Liver (tissue), 9 donors: ENCODE measurements around the gene RNF220. TPM values are rescaled to one million over a fixed set of nuclear protein-coding genes. Genes with fewer than 3 reads are reported as not detected.

ENCODE experiments used
- DNase-seq: peaks from one replicate; pipeline ENCODE4 v3.0.0-alpha.2; 2017; ENCODE audit warnings: low spot score
- H3K27ac ChIP-seq, 2 donors: one replicate each; pipeline ENCODE4 v1.7.0; 2013; ENCODE audit warnings: inconsistent platforms in 2 of 2, low read length in 2 of 2, control low read depth in 1 of 2, low read depth in 1 of 2, mild to moderate bottlenecking in 1 of 2
- H3K27me3 ChIP-seq, 4 donors: one replicate each; pipeline versions ENCODE4 v1.6.1 to v1.7.0; 2013; ENCODE audit warnings: low read length in 3 of 4, inconsistent platforms in 1 of 4, mild to moderate bottlenecking in 1 of 4, moderate library complexity in 1 of 4; ENCODE audit not compliant: control insufficient read depth in 4 of 4, insufficient read depth in 4 of 4
- H3K36me3 ChIP-seq, 4 donors: one replicate each; pipeline versions ENCODE4 v1.6.1 to v1.7.0; 2013; ENCODE audit warnings: low read length in 3 of 4, mild to moderate bottlenecking in 3 of 4, low read depth in 1 of 4, moderate library complexity in 1 of 4; ENCODE audit not compliant: control insufficient read depth in 4 of 4, insufficient read depth in 3 of 4
- H3K4me1 ChIP-seq, 4 donors: one replicate each; pipeline versions ENCODE4 v1.6.1 to v1.7.0; 2013; ENCODE audit warnings: low read length in 3 of 4, mild to moderate bottlenecking in 3 of 4, moderate library complexity in 1 of 4; ENCODE audit not compliant: control insufficient read depth in 4 of 4, insufficient read depth in 4 of 4
- H3K4me3 ChIP-seq, 3 donors: one replicate each; pipeline versions ENCODE4 v1.6.1 to v1.7.0; 2013; ENCODE audit warnings: low read length in 3 of 3, control low read depth in 1 of 3, low read depth in 1 of 3, mild to moderate bottlenecking in 1 of 3
- H3K9ac ChIP-seq, 2 donors: one replicate each; pipeline ENCODE4 v1.7.0; 2013; ENCODE audit warnings: low read length in 2 of 2, mild to moderate bottlenecking in 2 of 2, moderate library complexity in 2 of 2, control low read depth in 1 of 2, low read depth in 1 of 2
- H3K9me3 ChIP-seq, 4 donors: one replicate each; pipeline versions ENCODE4 v1.6.1 to v1.7.0; 2013; ENCODE audit warnings: low read length in 3 of 4; ENCODE audit not compliant: control insufficient read depth in 4 of 4
- EGR1 ChIP-seq, 2 donors: IDR thresholded peaks; 2 replicates each; pipeline ENCODE4 v1.6.1; 2016 to 2018; ENCODE audit warnings: antibody characterized with exemption in 2 of 2, low read depth in 2 of 2
- FOXA1 ChIP-seq: IDR thresholded peaks from 2 replicates; pipeline ENCODE4 v1.6.1; 2016; ENCODE audit warnings: antibody characterized with exemption
- FOXA2 ChIP-seq: IDR thresholded peaks from 2 replicates; pipeline ENCODE4 v1.6.1; 2016; ENCODE audit warnings: antibody characterized with exemption
- GABPA ChIP-seq, 2 donors: IDR thresholded peaks in 1 of 2; conservative IDR thresholded peaks in 1 of 2; 2 replicates each; pipeline ENCODE4 v1.6.1; 2016; ENCODE audit warnings: antibody characterized with exemption in 2 of 2, mild to moderate bottlenecking in 1 of 2, moderate library complexity in 1 of 2
- HNF4A ChIP-seq, 2 donors: conservative IDR thresholded peaks; 2 replicates each; pipeline ENCODE4 v1.6.1; 2016; ENCODE audit warnings: antibody characterized with exemption in 2 of 2, mild to moderate bottlenecking in 2 of 2
- HNF4G ChIP-seq: IDR thresholded peaks from 2 replicates; pipeline ENCODE4 v1.6.1; 2016; ENCODE audit warnings: antibody characterized with exemption
- JUND ChIP-seq, 2 donors: IDR thresholded peaks; 2 replicates each; pipeline ENCODE4 v1.6.1; 2016; ENCODE audit warnings: antibody characterized with exemption in 2 of 2
- NR2F2 ChIP-seq: IDR thresholded peaks from 2 replicates; pipeline ENCODE4 v1.6.1; 2016; ENCODE audit warnings: antibody characterized with exemption
- RAD21 ChIP-seq, 2 donors: IDR thresholded peaks; 2 replicates each; pipeline ENCODE4 v1.6.1; 2016; ENCODE audit warnings: antibody characterized with exemption in 2 of 2, mild to moderate bottlenecking in 2 of 2
- RXRA ChIP-seq, 2 donors: IDR thresholded peaks; 2 replicates each; pipeline ENCODE4 v1.6.1; 2017 to 2018; ENCODE audit warnings: antibody characterized with exemption in 2 of 2, mild to moderate bottlenecking in 1 of 2
- SP1 ChIP-seq: IDR thresholded peaks from 2 replicates; pipeline ENCODE4 v1.6.1; 2018; ENCODE audit warnings: antibody characterized with exemption, mild to moderate bottlenecking
- TAF1 ChIP-seq: conservative IDR thresholded peaks from 2 replicates; pipeline ENCODE4 v1.6.1; 2016; ENCODE audit warnings: antibody characterized with exemption, mild to moderate bottlenecking
- YY1 ChIP-seq: IDR thresholded peaks from 2 replicates; pipeline ENCODE4 v1.6.1; 2016; ENCODE audit warnings: antibody characterized with exemption, mild to moderate bottlenecking
- WGBS: extraction: QIAGEN DNeasy Blood & Tissue Kit; methylation state at CpG from one replicate; pipeline ENCODE4 v1.1.7; 2013; 5-methylcytosine and 5-hydroxymethylcytosine counted together
- polyA plus RNA-seq, 2 donors: library from polyadenylated mRNA; stranded (reverse) in 1 of 2; unstranded in 1 of 2; fragments of 200-250 nt in 1 of 2; fragments of >200 nt in 1 of 2; fragmentation: Nextera tagmentation in 1 of 2; extraction: Ambion mirVana in 1 of 2; gene quantifications; one replicate each; pipeline versions ENCODE4 v1.2.1 to v1.2.3, GENCODE V29; 2013 to 2015
- total RNA-seq, 2 donors: library from RNA; depleted of rRNA; stranded (reverse); fragments of >200 nt; gene quantifications; one replicate each; pipeline ENCODE4 v1.2.3, GENCODE V29; 2014
- TF ChIP-seq, protein P1 (sequence below): IDR thresholded peaks from 2 replicates; pipeline ENCODE4 v1.6.1; 2016; ENCODE audit warnings: antibody characterized with exemption, mild to moderate bottlenecking
- TF ChIP-seq, protein P2 (sequence below): IDR thresholded peaks from 2 replicates; pipeline ENCODE4 v1.6.1; 2016; ENCODE audit warnings: antibody characterized with exemption
- TF ChIP-seq, protein P3 (sequence below): IDR thresholded peaks from 2 replicates; pipeline ENCODE4 v1.6.1; 2016; ENCODE audit warnings: antibody characterized with exemption
- TF ChIP-seq, protein P4 (sequence below): IDR thresholded peaks from 2 replicates; pipeline ENCODE4 v1.6.1; 2016; ENCODE audit warnings: antibody characterized with exemption
- TF ChIP-seq, protein P5 (sequence below): fragments of 150-350 bp; IDR thresholded peaks from 2 replicates; pipeline ENCODE4 v1.5.1; 2017; ENCODE audit warnings: improper control_type of control experiment, low read depth, low read length; ENCODE audit not compliant: missing input control
- donor health status: healthy.
- donor health status: healthy.
- donor health status: healthy.
- donor health status: healthy.
- donor health status: healthy.

RNF220 gene
- total and polyA plus RNA-seq, 4 donors: 18.2 to 35.8 (median 26.1) TPM

DNA sequence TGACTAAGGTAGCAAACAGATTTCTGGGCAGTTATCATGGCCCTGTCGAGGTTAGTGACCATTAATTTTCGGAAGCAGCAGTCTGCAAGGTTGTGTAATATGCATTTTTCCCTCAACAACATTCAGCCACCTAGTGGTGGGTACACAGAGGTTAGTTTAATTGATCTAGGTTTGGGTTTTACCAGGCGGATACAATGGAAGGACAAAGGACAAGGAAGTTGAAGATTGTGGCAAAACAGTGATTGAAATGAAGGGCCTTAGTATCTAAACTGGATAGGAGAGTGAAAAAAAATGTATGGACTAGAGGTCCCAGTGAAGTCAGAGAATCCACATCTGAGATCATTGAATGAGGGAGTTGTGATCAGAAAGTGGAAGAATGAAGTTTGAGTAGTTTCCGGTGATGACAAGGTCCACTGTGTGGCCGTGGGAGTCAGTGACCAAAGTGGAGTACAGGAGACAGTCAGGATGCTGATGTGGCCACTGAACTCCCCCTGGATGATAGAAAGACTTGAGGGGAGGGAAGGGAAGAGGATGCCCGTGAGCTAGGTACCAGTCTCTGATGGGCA, 272.2 kb downstream of the RNF220 start:
- H3K9ac ChIP-seq: no peak overlapping the region
- H3K9me3 ChIP-seq: no peaks in the 10 kb centered on the region
- H3K27me3 ChIP-seq: no peaks in the 10 kb centered on the region
- DNase-seq: no peak
- peak overlapping the region; percentile 89 to 99 for H3K27ac ChIP-seq
- peaks cover 9 to 80% (median 53%) of the 10 kb centered on the region in 4 donors for H3K4me1 ChIP-seq
- WGBS: 43% methylated on average over 6 of the region's 6 CpGs
- no peaks in the 10 kb centered on the region for H3K36me3 ChIP-seq
- TF ChIP-seq, protein P1, sequence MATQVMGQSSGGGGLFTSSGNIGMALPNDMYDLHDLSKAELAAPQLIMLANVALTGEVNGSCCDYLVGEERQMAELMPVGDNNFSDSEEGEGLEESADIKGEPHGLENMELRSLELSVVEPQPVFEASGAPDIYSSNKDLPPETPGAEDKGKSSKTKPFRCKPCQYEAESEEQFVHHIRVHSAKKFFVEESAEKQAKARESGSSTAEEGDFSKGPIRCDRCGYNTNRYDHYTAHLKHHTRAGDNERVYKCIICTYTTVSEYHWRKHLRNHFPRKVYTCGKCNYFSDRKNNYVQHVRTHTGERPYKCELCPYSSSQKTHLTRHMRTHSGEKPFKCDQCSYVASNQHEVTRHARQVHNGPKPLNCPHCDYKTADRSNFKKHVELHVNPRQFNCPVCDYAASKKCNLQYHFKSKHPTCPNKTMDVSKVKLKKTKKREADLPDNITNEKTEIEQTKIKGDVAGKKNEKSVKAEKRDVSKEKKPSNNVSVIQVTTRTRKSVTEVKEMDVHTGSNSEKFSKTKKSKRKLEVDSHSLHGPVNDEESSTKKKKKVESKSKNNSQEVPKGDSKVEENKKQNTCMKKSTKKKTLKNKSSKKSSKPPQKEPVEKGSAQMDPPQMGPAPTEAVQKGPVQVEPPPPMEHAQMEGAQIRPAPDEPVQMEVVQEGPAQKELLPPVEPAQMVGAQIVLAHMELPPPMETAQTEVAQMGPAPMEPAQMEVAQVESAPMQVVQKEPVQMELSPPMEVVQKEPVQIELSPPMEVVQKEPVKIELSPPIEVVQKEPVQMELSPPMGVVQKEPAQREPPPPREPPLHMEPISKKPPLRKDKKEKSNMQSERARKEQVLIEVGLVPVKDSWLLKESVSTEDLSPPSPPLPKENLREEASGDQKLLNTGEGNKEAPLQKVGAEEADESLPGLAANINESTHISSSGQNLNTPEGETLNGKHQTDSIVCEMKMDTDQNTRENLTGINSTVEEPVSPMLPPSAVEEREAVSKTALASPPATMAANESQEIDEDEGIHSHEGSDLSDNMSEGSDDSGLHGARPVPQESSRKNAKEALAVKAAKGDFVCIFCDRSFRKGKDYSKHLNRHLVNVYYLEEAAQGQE: peak; percentile 82
- TF ChIP-seq JUND (IDR thresholded peaks at IDR 0.05) (peak in 1 of 2 donors; percentile 21), TAF1 (no peak), RAD21 (IDR thresholded peaks at IDR 0.05) (peak; percentile 76 to 82), HNF4A (conservative IDR thresholded peaks at IDR 0.05) (peak; percentile 70 to 74), YY1 (peak; percentile 97), GABPA (IDR thresholded peaks at IDR 0.05 in 1 of 2, conservative IDR thresholded peaks at IDR 0.05 in 1 of 2) (peak in 1 of 2 donors; percentile 49), FOXA2 (peak; percentile 68), SP1 (peak; percentile 78), EGR1 (IDR thresholded peaks at IDR 0.05; ENCODE audit: low read depth in 2 of 2) (peak; percentile 50 to 62), HNF4G (peak; percentile 34), RXRA (IDR thresholded peaks at IDR 0.05) (peak; percentile 82 to 86), NR2F2 (peak; percentile 28), FOXA1 (peak; percentile 25)
- TF ChIP-seq, protein P2, sequence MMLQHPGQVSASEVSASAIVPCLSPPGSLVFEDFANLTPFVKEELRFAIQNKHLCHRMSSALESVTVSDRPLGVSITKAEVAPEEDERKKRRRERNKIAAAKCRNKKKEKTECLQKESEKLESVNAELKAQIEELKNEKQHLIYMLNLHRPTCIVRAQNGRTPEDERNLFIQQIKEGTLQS: no peak
- TF ChIP-seq, protein P3, sequence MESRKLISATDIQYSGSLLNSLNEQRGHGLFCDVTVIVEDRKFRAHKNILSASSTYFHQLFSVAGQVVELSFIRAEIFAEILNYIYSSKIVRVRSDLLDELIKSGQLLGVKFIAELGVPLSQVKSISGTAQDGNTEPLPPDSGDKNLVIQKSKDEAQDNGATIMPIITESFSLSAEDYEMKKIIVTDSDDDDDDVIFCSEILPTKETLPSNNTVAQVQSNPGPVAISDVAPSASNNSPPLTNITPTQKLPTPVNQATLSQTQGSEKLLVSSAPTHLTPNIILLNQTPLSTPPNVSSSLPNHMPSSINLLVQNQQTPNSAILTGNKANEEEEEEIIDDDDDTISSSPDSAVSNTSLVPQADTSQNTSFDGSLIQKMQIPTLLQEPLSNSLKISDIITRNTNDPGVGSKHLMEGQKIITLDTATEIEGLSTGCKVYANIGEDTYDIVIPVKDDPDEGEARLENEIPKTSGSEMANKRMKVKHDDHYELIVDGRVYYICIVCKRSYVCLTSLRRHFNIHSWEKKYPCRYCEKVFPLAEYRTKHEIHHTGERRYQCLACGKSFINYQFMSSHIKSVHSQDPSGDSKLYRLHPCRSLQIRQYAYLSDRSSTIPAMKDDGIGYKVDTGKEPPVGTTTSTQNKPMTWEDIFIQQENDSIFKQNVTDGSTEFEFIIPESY: no peak
- TF ChIP-seq, protein P4, sequence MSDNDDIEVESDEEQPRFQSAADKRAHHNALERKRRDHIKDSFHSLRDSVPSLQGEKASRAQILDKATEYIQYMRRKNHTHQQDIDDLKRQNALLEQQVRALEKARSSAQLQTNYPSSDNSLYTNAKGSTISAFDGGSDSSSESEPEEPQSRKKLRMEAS: peak; percentile 73
- TF ChIP-seq, protein P5, sequence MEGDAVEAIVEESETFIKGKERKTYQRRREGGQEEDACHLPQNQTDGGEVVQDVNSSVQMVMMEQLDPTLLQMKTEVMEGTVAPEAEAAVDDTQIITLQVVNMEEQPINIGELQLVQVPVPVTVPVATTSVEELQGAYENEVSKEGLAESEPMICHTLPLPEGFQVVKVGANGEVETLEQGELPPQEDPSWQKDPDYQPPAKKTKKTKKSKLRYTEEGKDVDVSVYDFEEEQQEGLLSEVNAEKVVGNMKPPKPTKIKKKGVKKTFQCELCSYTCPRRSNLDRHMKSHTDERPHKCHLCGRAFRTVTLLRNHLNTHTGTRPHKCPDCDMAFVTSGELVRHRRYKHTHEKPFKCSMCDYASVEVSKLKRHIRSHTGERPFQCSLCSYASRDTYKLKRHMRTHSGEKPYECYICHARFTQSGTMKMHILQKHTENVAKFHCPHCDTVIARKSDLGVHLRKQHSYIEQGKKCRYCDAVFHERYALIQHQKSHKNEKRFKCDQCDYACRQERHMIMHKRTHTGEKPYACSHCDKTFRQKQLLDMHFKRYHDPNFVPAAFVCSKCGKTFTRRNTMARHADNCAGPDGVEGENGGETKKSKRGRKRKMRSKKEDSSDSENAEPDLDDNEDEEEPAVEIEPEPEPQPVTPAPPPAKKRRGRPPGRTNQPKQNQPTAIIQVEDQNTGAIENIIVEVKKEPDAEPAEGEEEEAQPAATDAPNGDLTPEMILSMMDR: peak; percentile 76
- H3K4me3 ChIP-seq: no peak overlapping the region
